ENCODE results near the gene CCR9. TPM values are rescaled to one million over a fixed set of nuclear protein-coding genes. Genes with fewer than 3 reads are reported as not detected.

The CCR9 gene
- polyA plus RNA-seq, 1 donor = 0.05 TPM

GRCh38 chr3:45907769-45908705 lies 21.7 kb downstream of the CCR9 start:
- DNase-seq = no peak

- DNase-seq = no peak
Observed at GRCh38 chr3:45908761-45909160, 22.4 kb downstream of the CCR9 start.

GRCh38 chr3:45909542-45909941 lies 23.2 kb downstream of the CCR9 start:
- DNase-seq = no peak

- no peak for DNase-seq
Observed at GRCh38 chr3:45910892-45911291, 24.5 kb downstream of the CCR9 start.

GRCh38 chr3:45911511-45912226 lies 25.3 kb downstream of the CCR9 start:
- no peak for DNase-seq

GRCh38 chr3:45912435-45912834 lies 26.1 kb downstream of the CCR9 start:
- no peak for DNase-seq

GRCh38 chr3:45914362-45915058 lies 28.2 kb downstream of the CCR9 start:
- DNase-seq = no peak

GRCh38 chr3:45915059-45915439 lies 28.7 kb downstream of the CCR9 start:
- no peak for DNase-seq

GRCh38 chr3:45915518-45916231 lies 29.3 kb downstream of the CCR9 start:
- DNase-seq = no peak

GRCh38 chr3:45917146-45917898 lies 31.0 kb downstream of the CCR9 start:
- no peak for DNase-seq

- no peak for DNase-seq
Observed at GRCh38 chr3:45921158-45922038, 35.1 kb downstream of the CCR9 start.

GRCh38 chr3:45922039-45922326 lies 35.6 kb downstream of the CCR9 start:
- no peak for DNase-seq

GRCh38 chr3:45922950-45923590 lies 36.7 kb downstream of the CCR9 start:
- no peak for DNase-seq

- DNase-seq = no peak
Observed at GRCh38 chr3:45923755-45924154, 37.4 kb downstream of the CCR9 start.

- no peak for DNase-seq
Observed at GRCh38 chr3:45927881-45928280, 41.5 kb downstream of the CCR9 start.

GRCh38 chr3:45929042-45929679 lies 42.8 kb downstream of the CCR9 start:
- no peak for DNase-seq

GRCh38 chr3:45931496-45931895 lies 45.2 kb downstream of the CCR9 start:
- no peak for DNase-seq

- no peak for DNase-seq
Observed at GRCh38 chr3:45932112-45932511, 45.8 kb downstream of the CCR9 start.

- DNase-seq = no peak
Observed at GRCh38 chr3:45933591-45933990, 47.2 kb downstream of the CCR9 start.

Data from left kidney (tissue), 2 donors.